Superior temporal gyrus (tissue), 1 donor: ENCODE results near the gene BATF2.
"Not testable (repeated sequence)": the region's sequence is repeated elsewhere in the genome, so short reads cannot be mapped to it uniquely, and the experiment has no call there.

Source experiments
- DNase-seq: peaks from one replicate; pipeline ENCODE4 v3.0.0-alpha.2; 2016; ENCODE audit errors: extremely low spot score

BATF2 gene

GRCh38 chr11:64996710-64997380 lies at the start of gene BATF2:
TSS of gene BATF2 (minus strand) at chr11:64996971. CDS start at chr11:64996914, 57 bp downstream.
- DNase-seq, result peak; percentile 46

- no peak for DNase-seq
These were observed 49.0 kb upstream of the BATF2 start for GRCh38 chr11:65045728-65046127.

- DNase-seq, result no peak
These were observed 48.3 kb upstream of the BATF2 start for GRCh38 chr11:65045061-65045460.

- no peak for DNase-seq
These were observed 47.2 kb upstream of the BATF2 start for GRCh38 chr11:65043881-65044501.

GRCh38 chr11:65042891-65043290 lies 46.1 kb upstream of the BATF2 start:
- no peak for DNase-seq

GRCh38 chr11:65040847-65041622 lies 44.3 kb upstream of the BATF2 start, which contains the start of gene SAC3D1:
TSS of gene SAC3D1 (plus strand) at chr11:65041210. CDS start at chr11:65041293, 83 bp downstream.
- peak; percentile 92 for DNase-seq

GRCh38 chr11:65040520-65040846 lies 43.7 kb upstream of the BATF2 start:
- no peak for DNase-seq

GRCh38 chr11:65036931-65037330 lies 40.2 kb upstream of the BATF2 start:
- DNase-seq, result peak; percentile 76

- no peak for DNase-seq
These were observed 38.8 kb upstream of the BATF2 start for GRCh38 chr11:65035579-65035978.

- DNase-seq, result no peak
These were observed 37.7 kb upstream of the BATF2 start for GRCh38 chr11:65034423-65034822.

GRCh38 chr11:65032216-65032615 lies 35.4 kb upstream of the BATF2 start:
- no peak for DNase-seq

- DNase-seq, result peak; percentile 98
These were observed 30.7 kb upstream of the BATF2 start, which contains the start of gene SNX15 for GRCh38 chr11:65027213-65028067. TSS of gene SNX15 (plus strand) at chr11:65027439. CDS start at chr11:65027538, 99 bp downstream.

GRCh38 chr11:65026810-65027209 lies 30.0 kb upstream of the BATF2 start:
- no peak for DNase-seq

GRCh38 chr11:65023502-65023901 lies 26.7 kb upstream of the BATF2 start:
- not testable (repeated sequence) for DNase-seq

- no peak for DNase-seq
These were observed 24.7 kb upstream of the BATF2 start for GRCh38 chr11:65021509-65021908.

GRCh38 chr11:65021003-65021402 lies 24.2 kb upstream of the BATF2 start:
- DNase-seq, result no peak

- no peak for DNase-seq
These were observed 23.1 kb upstream of the BATF2 start for GRCh38 chr11:65019824-65020223.

- DNase-seq, result no peak
These were observed 21.2 kb upstream of the BATF2 start for GRCh38 chr11:65017937-65018336.

GRCh38 chr11:65016705-65017104 lies 19.9 kb upstream of the BATF2 start:
- DNase-seq, result no peak

GRCh38 chr11:65014726-65015227 lies 18.0 kb upstream of the BATF2 start:
- DNase-seq, result no peak

GRCh38 chr11:65013888-65014725 lies 17.3 kb upstream of the BATF2 start, which contains the start of gene ARL2:
TSS of gene ARL2 (plus strand) at chr11:65014160. CDS start at chr11:65014208, 48 bp downstream.
- DNase-seq, result peak; percentile 93
